ENCODE measurements around the gene ERO1B. TPM values are rescaled to one million over a fixed set of nuclear protein-coding genes. Genes with fewer than 3 reads are reported as not detected.

Gene ERO1B
- total RNA-seq, 2 experiments from 2014 or later: 1.9 to 2.0 TPM

DNA sequence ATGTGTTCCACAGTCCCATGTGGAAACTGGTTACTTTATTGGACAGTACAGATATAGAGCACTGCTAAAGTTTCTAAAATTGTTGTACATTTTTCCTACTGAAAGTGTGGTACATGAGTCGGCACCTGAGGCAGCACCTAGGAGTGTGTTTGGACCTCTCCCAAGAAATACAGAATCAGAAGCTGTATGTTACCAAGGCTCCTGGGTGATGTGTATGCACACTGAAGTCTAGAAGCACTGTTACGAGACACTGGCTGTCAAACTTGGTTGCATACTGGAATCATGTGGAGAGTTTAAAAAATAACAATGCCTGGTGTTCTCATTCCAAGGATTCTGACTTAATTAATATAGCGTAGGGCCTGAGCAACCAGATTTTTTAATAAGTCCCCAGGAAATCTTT, 46.6 kb downstream of the ERO1B start:
- ATAC-seq (no peak), DNase-seq (no peak)
- Mint-ChIP-seq H3K27me3 (no peaks in the 10 kb centered on the region), H3K27ac (no peak overlapping the region), H3K4me1 (ENCODE audit: low read depth) (no peaks in the 10 kb centered on the region), H3K4me3 (no peak overlapping the region), H3K9me3 (no peaks in the 10 kb centered on the region), H3K36me3 (ENCODE audit: low read depth) (peaks cover 4% of the 10 kb centered on the region)
- CTCF ChIA-PET: no interaction called here
- intact Hi-C loops (cut with micrococcal nuclease): no loop called here
- POLR2A ChIA-PET: no interaction called here
- TF ChIP-seq, protein P1, sequence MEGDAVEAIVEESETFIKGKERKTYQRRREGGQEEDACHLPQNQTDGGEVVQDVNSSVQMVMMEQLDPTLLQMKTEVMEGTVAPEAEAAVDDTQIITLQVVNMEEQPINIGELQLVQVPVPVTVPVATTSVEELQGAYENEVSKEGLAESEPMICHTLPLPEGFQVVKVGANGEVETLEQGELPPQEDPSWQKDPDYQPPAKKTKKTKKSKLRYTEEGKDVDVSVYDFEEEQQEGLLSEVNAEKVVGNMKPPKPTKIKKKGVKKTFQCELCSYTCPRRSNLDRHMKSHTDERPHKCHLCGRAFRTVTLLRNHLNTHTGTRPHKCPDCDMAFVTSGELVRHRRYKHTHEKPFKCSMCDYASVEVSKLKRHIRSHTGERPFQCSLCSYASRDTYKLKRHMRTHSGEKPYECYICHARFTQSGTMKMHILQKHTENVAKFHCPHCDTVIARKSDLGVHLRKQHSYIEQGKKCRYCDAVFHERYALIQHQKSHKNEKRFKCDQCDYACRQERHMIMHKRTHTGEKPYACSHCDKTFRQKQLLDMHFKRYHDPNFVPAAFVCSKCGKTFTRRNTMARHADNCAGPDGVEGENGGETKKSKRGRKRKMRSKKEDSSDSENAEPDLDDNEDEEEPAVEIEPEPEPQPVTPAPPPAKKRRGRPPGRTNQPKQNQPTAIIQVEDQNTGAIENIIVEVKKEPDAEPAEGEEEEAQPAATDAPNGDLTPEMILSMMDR (IDR thresholded peaks at IDR 0.05): no peak

DNA sequence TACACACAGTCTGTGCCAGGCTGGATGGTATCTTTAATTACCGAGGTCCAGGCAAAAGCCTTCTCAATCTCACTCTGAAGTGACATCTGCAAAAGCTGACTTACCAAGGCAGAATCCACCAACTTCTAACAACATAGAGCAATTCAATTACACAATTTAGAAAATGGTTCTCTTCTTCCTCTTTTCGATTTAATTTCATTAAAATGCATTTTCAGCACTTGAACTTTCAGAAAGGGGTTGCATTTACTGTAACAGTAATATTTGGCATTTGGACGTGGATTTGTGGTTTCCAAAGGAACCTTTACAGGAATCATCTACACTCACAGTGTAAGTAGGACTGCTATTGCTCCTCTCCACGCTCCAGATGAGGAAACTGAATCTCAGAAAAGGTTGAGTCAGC, 53.3 kb downstream of the ERO1B start:
- Mint-ChIP-seq H3K9me3 (no peaks in the 10 kb centered on the region), H3K27me3 (no peaks in the 10 kb centered on the region), H3K36me3 (ENCODE audit: low read depth) (peaks cover 4% of the 10 kb centered on the region), H3K4me3 (no peak overlapping the region), H3K4me1 (ENCODE audit: low read depth) (no peaks in the 10 kb centered on the region), H3K27ac (no peak overlapping the region)
- ChIA-PET CTCF (no interaction called here), POLR2A (no interaction called here)
- DNase-seq (no peak), ATAC-seq (no peak)
- TF ChIP-seq, protein P1 (IDR thresholded peaks at IDR 0.05): no peak
- intact Hi-C loops (cut with micrococcal nuclease): no loop called here

- ChIA-PET CTCF (interaction anchor here (1.1 kb wide), 1 partner anchor 15 kb away, joined by 3 read pairs; no protein-coding TSS in a partner anchor), POLR2A (no interaction called here)
- intact Hi-C loops (cut with micrococcal nuclease): no loop called here
- Mint-ChIP-seq H3K27me3 (no peaks in the 10 kb centered on the region), H3K9me3 (no peaks in the 10 kb centered on the region), H3K27ac (no peak overlapping the region), H3K4me3 (no peak overlapping the region), H3K4me1 (ENCODE audit: low read depth) (no peaks in the 10 kb centered on the region), H3K36me3 (ENCODE audit: low read depth) (peaks cover 2% of the 10 kb centered on the region)
- ATAC-seq (no peak), DNase-seq (no peak)
- TF ChIP-seq, protein P1 (IDR thresholded peaks at IDR 0.05): no peak
Observed at GRCh38 chr1:236222632-236223031, 59.1 kb downstream of the ERO1B start.

DNA sequence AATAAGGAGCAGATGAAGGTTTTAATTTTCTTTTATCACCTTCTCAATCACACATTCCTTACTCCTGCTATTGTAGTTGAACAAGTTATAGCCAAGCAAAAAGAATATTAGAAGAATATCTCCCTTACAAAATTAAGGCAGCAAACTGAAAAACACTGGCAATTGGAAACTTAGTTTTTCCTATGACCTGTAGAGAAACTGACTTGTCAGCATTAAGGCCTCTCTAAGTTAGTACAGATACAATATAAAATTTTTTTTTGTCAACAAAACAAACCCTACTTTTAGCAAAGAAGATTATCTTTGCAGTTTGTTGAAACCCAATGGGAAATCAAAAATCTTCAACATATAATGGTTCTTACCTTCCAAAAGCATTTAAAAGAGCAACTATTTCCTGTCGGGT, 61.3 kb downstream of the ERO1B start:
- CTCF ChIA-PET: interaction anchor here (0.6 kb wide), 1 partner anchor 11 kb away, joined by 3 read pairs; no protein-coding TSS in a partner anchor
- Mint-ChIP-seq H3K4me1 (ENCODE audit: low read depth) (no peaks in the 10 kb centered on the region), H3K4me3 (no peak overlapping the region), H3K27me3 (no peaks in the 10 kb centered on the region), H3K27ac (no peak overlapping the region), H3K9me3 (no peaks in the 10 kb centered on the region), H3K36me3 (ENCODE audit: low read depth) (peaks cover 1% of the 10 kb centered on the region)
- ATAC-seq: no peak
- TF ChIP-seq, protein P1 (IDR thresholded peaks at IDR 0.05): no peak
- DNase-seq: no peak
- POLR2A ChIA-PET: no interaction called here
- intact Hi-C loops (cut with micrococcal nuclease): no loop called here

GRCh38 chr1:236214761-236215160, 67.0 kb downstream of the ERO1B start:
- Mint-ChIP-seq H3K27ac (no peak overlapping the region), H3K27me3 (no peaks in the 10 kb centered on the region), H3K9me3 (no peaks in the 10 kb centered on the region), H3K36me3 (ENCODE audit: low read depth) (peaks cover 3% of the 10 kb centered on the region), H3K4me3 (no peak overlapping the region), H3K4me1 (ENCODE audit: low read depth) (no peaks in the 10 kb centered on the region)
- ChIA-PET CTCF (no interaction called here), POLR2A (no interaction called here)
- ATAC-seq (peak; percentile 61), DNase-seq (no peak)
- TF ChIP-seq, protein P1 (IDR thresholded peaks at IDR 0.05): no peak
- intact Hi-C loops (cut with micrococcal nuclease): no loop called here

Data from activated CD8-positive, alpha-beta T cell treated with anti-CD3 and anti-CD28 coated beads for 36 hours (primary cell).